K562 (cell line): ENCODE results near the gene SAMD8. TPM values are rescaled to one million over a fixed set of nuclear protein-coding genes. Genes with fewer than 3 reads are reported as not detected.

Experiments
- ATAC-seq: fragments of 200-7000 bp; cut with Tn5 transposase; 3 replicates; pipeline ENCODE4 v1.9.1; 2020; ENCODE audit warnings: moderate library complexity
- BruUV-seq: library from RNA; stranded (reverse); fragments of 400-500 nt; replicated peaks from 2 replicates; lab custom pipeline; 2021; lab: Mats Ljungman, UMichigan
- CTCF ChIA-PET: fragments of 300-600 bp; formaldehyde crosslinking; extraction: SDS; loops from one replicate; lab custom pipeline; 2021; ENCODE audit warnings: low intra/inter-chr PET ratio; lab: Yijun Ruan, JAX
- POLR2A ChIA-PET: fragments of 300-600, 350-650 bp; sonication (Branson Sonifier 250); formaldehyde crosslinking; extraction: SDS; loops from one replicate; lab custom pipeline; 2021; ENCODE audit warnings: antibody characterized with exemption, inconsistent platforms; lab: Yijun Ruan, JAX
- DNase-seq, 4 experiments: peaks; one replicate each; pipeline versions ENCODE4 v3.0.0 to v3.0.0-alpha.2; 2011 to 2018; ENCODE audit warnings: low spot score in 3 of 4, mixed read lengths in 3 of 4; ENCODE audit errors: extremely low read depth in 1 of 4
- FAIRE-seq: peaks from 2 replicates; lab custom pipeline; 2011; peaks lifted over from hg19 to GRCh38; lab: Jason Lieb, UNC
- H2AFZ ChIP-seq: 2 replicates; pipeline ENCODE4 v1.6.0; 2011; ENCODE audit warnings: low read depth, low read length, control low read depth, inconsistent platforms
- H3K27ac ChIP-seq: fragments of 200-600 bp; 3 replicates; pipeline ENCODE4 v1.8.0; 2011; ENCODE audit warnings: low read depth, mild to moderate bottlenecking, control low read depth, inconsistent platforms, low read length, moderate library complexity, mixed read lengths; ENCODE audit errors: extremely low read depth
- H3K27me3 ChIP-seq, 2 experiments: fragments of 300-600 bp in 1 of 2; 2 replicates in 1 of 2; 3 replicates in 1 of 2; pipeline versions ENCODE4 v1.6.0 to v1.8.0; 2011; ENCODE audit warnings: inconsistent platforms in 2 of 2, low read length in 2 of 2, mild to moderate bottlenecking in 1 of 2, mixed read lengths in 1 of 2, moderate library complexity in 1 of 2; ENCODE audit not compliant: control insufficient read depth in 2 of 2, insufficient read depth in 2 of 2
- H3K36me3 ChIP-seq: fragments of 300-600 bp; 3 replicates; pipeline ENCODE4 v1.8.0; 2011; ENCODE audit warnings: mild to moderate bottlenecking, low read length, inconsistent platforms; ENCODE audit not compliant: control insufficient read depth, insufficient read depth
- H3K4me1 ChIP-seq, 2 experiments: fragments of 200-600 bp in 1 of 2; replicated peaks in 1 of 2; 2 replicates in 1 of 2; 3 replicates in 1 of 2; pipeline versions ENCODE4 v1.5.1 to v1.8.0; 2011; ENCODE audit warnings: inconsistent platforms in 2 of 2, low read length in 2 of 2, mild to moderate bottlenecking in 1 of 2, mixed read lengths in 1 of 2, moderate library complexity in 1 of 2; ENCODE audit not compliant: control insufficient read depth in 2 of 2, insufficient read depth in 2 of 2
- H3K4me2 ChIP-seq: 2 replicates; pipeline ENCODE4 v1.6.1; 2011; ENCODE audit warnings: low read length, control low read depth, inconsistent platforms, mixed read lengths; ENCODE audit not compliant: insufficient read depth
- H3K4me3 ChIP-seq: fragments of 200-600 bp; sonication (generic), shearing (Covaris generic); 2 replicates; pipeline ENCODE4 v1.5.1; 2016; ENCODE audit warnings: control low read depth, inconsistent platforms
- H3K79me2 ChIP-seq: fragments of 200-600 bp; 3 replicates; pipeline ENCODE4 v1.8.0; 2011; ENCODE audit warnings: low read length, inconsistent platforms; ENCODE audit not compliant: control insufficient read depth, insufficient read depth
- H3K9ac ChIP-seq, 2 experiments: 2 replicates each; pipeline versions ENCODE4 v1.6.0 to v1.6.1; 2011; ENCODE audit warnings: low read depth in 2 of 2, low read length in 2 of 2, control low read depth in 1 of 2, inconsistent platforms in 1 of 2, mild to moderate bottlenecking in 1 of 2, mixed read lengths in 1 of 2; ENCODE audit not compliant: insufficient read depth in 1 of 2
- H3K9me1 ChIP-seq: one replicate; pipeline ENCODE4 v1.6.0; 2011; ENCODE audit warnings: inconsistent platforms, mild to moderate bottlenecking, low read length, moderate library complexity; ENCODE audit not compliant: control insufficient read depth, insufficient read depth
- H3K9me3 ChIP-seq: replicated peaks from 2 replicates; pipeline ENCODE4 v1.5.1; 2011; ENCODE audit warnings: low read depth, low read length, inconsistent platforms; ENCODE audit not compliant: control insufficient read depth, insufficient read depth
- H4K20me1 ChIP-seq: replicated peaks from 2 replicates; pipeline ENCODE4 v1.6.1; 2011; ENCODE audit warnings: low read length, inconsistent platforms, mixed read lengths; ENCODE audit not compliant: control insufficient read depth, insufficient read depth
- CBFA2T3 ChIP-seq: fragments of 450-650 bp; IDR thresholded peaks from 2 replicates; pipeline ENCODE4 v1.6.1; 2017
- ELK3 ChIP-seq: fragments of 450-650 bp; formaldehyde crosslinking; IDR thresholded peaks from 2 replicates; pipeline ENCODE4 v1.4.0; 2020; ENCODE audit warnings: mild to moderate bottlenecking
- MAFG ChIP-seq: fragments of 450-650 bp; conservative IDR thresholded peaks from 2 replicates; pipeline ENCODE4 v1.6.1; 2016; ENCODE audit warnings: missing genetic modification characterization, missing compliant biosample characterization
- MXI1 ChIP-seq: IDR thresholded peaks from 2 replicates; pipeline ENCODE4 v1.6.1; 2011; ENCODE audit warnings: low read depth, mild to moderate bottlenecking, improper control_type of control experiment, low read length
- NFATC3 ChIP-seq: fragments of 450-650 bp; IDR thresholded peaks from 2 replicates; pipeline ENCODE4 v1.6.1; 2017; ENCODE audit warnings: mild to moderate bottlenecking
- PTRF ChIP-seq: fragments of 450-650 bp; IDR thresholded peaks from 2 replicates; pipeline ENCODE4 v1.6.1; 2016; ENCODE audit warnings: mild to moderate bottlenecking, missing genetic modification characterization, missing compliant biosample characterization
- ZBTB40 ChIP-seq, 2 experiments: fragments of 450-650 bp in 1 of 2; sonication (generic) in 1 of 2; formaldehyde crosslinking in 1 of 2; IDR thresholded peaks; 2 replicates each; pipeline versions ENCODE4 v1.7.1 to v1.9.0; 2016 to 2022; ENCODE audit warnings: inconsistent platforms in 1 of 2, mild to moderate bottlenecking in 1 of 2, missing genetic modification reagents in 1 of 2
- ZNF174 ChIP-seq: fragments of 250-450 bp; sonication (Bioruptor Pico); IDR thresholded peaks from 2 replicates; pipeline ENCODE4 v1.4.0; 2020; ENCODE audit warnings: mild to moderate bottlenecking
- ZNF41 ChIP-seq: fragments of 250-450 bp; sonication (Bioruptor Pico); conservative IDR thresholded peaks from 2 replicates; pipeline ENCODE4 v1.4.0; 2020; ENCODE audit warnings: mild to moderate bottlenecking
- ZNF431 ChIP-seq: sonication (generic); formaldehyde crosslinking; IDR thresholded peaks from 2 replicates; pipeline ENCODE4 v1.8.0; 2022; ENCODE audit warnings: mild to moderate bottlenecking, missing genetic modification reagents
- ZNF696 ChIP-seq: fragments of 250-450 bp; sonication (Bioruptor Pico); conservative IDR thresholded peaks from 2 replicates; pipeline ENCODE4 v1.4.0; 2020; ENCODE audit warnings: mild to moderate bottlenecking, moderate library complexity
- whole genome bisulfite sequencing: fragments of 100-300 bp; shearing (Covaris generic); methylation state at CpG from one replicate; pipeline ENCODE4 v1.1.6; 2016; ENCODE audit warnings: low coverage, mixed read lengths; ENCODE audit not compliant: insufficient coverage; ENCODE audit errors: missing lambda C conversion rate; 5-methylcytosine and 5-hydroxymethylcytosine counted together
- in situ Hi-C: fragments of 300-500 bp; cut with MboI; formaldehyde crosslinking; loops from 4 replicates; pipeline ENCODE4 v1.15.0; 2018; ENCODE audit warnings: inconsistent platforms, mixed read lengths
- intact Hi-C: fragments of 100-400 bp; cut with micrococcal nuclease; formaldehyde crosslinking; loops from 2 replicates; pipeline ENCODE4 v1.14.2; 2022
- polyA plus RNA-seq, 8 experiments: library from polyadenylated mRNA; depleted of rRNA in 4 of 8; stranded (reverse) in 5 of 8; unstranded in 3 of 8; fragments of >200 nt; fragmentation: Nextera tagmentation in 2 of 8; fragmentation: Illumina TruSeq in 1 of 8; extraction: Ambion mirVana in 2 of 8; extraction: Trizol in 1 of 8; gene quantifications; 2 replicates each; pipeline versions ENCODE4 v1.2.1 to v1.2.3, GENCODE V29; 2011 to 2014; ENCODE audit warnings: inconsistent platforms in 1 of 8, missing spikeins in 1 of 8
- total RNA-seq, 7 experiments: library from RNA; depleted of rRNA in 6 of 7; stranded (reverse); fragments of >200 nt in 6 of 7; fragmentation: Illumina TruSeq in 2 of 7; extraction: Trizol in 2 of 7; gene quantifications; 2 replicates each; pipeline versions ENCODE4 v1.2.1 to v1.2.3, GENCODE V29; 2011 to 2021; ENCODE audit warnings: low replicate concordance in 1 of 7

Gene SAMD8
- total and polyA plus RNA-seq, 9 of the 15 experiments (the other 6 are each of a cell fraction or from before 2014, with no cell fraction given), result 2.7 to 16.1 (median 6.2) TPM

- 46% methylated on average over 6 of the region's 6 CpGs for WGBS
- Histone ChIP-seq H4K20me1 (no peaks in the 10 kb centered on the region), H3K9ac (no peak overlapping the region), H2AFZ (no peak overlapping the region), H3K36me3 (no peaks in the 10 kb centered on the region), H3K4me1 (peaks cover 13 to 17% of the 10 kb centered on the region in 2 experiments; a peak in 4 of 5 replicates), H3K79me2 (no peaks in the 10 kb centered on the region), H3K9me1 (no peaks in the 10 kb centered on the region), H3K4me2 (no peak overlapping the region), H3K9me3 (no peaks in the 10 kb centered on the region), H3K4me3 (no peak overlapping the region), H3K27ac (no peak overlapping the region), H3K27me3 (no peaks in the 10 kb centered on the region; a peak in 1 of 5 replicates)
- no peak for TF ChIP-seq ZNF431 (CRISPR knock-in tag)
- TF ChIP-seq CBFA2T3, result no peak
- TF ChIP-seq MAFG (tag), result no peak
- no peak for TF ChIP-seq MXI1
- TF ChIP-seq ELK3, result no peak
- no peak for TF ChIP-seq ZNF41 (CRISPR knock-in tag)
- no peak for TF ChIP-seq PTRF (tag)
- TF ChIP-seq ZBTB40 (IDR thresholded peaks at IDR 0.05), result no peak
- no peak for TF ChIP-seq ZBTB40 (CRISPR knock-in tag; IDR thresholded peaks at IDR 0.05)
- TF ChIP-seq NFATC3, result no peak
- TF ChIP-seq ZNF696, result no peak
- TF ChIP-seq ZNF174, result no peak
- BruUV-seq, result no TSS peak
- in situ Hi-C loops (loop anchor here (10.0 kb wide), 2 partner anchors 355 to 1245 kb away; no protein-coding TSS in a partner anchor), intact Hi-C loops (no loop called here)
- ATAC-seq (no peak), DNase-seq (no peak), FAIRE-seq (no peak)
- ChIA-PET CTCF (no interaction called here), POLR2A (interaction anchor here (0.6 to 2.2 kb wide), 2 partner anchors 13 to 202 kb away, joined by 4 to 6 read pairs; no protein-coding TSS in a partner anchor)
Measured at GRCh38 chr10:75089634-75090033, 21.8 kb upstream of the SAMD8 start.
